Measurements from ENCODE around the gene LMO2.

The LMO2 gene

DNA sequence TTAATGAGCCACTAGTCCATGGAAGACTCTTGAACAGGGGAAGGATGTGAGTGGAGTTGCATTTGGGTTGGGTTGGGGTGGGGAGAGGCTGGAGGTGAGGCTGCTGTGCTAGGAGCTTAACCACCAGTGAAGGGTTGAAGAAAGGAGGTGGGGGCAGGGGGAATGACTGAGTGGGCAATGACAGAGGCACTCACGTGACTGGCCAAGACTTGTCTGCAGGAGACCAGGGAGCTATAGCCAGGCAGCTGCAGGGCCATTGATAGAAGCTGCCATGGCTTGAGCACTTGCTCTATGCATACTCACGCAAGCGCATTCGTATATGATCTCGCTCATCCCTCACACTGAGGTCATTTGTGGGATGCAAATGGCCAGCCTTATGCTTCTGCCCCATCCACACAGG lies 4.0 kb downstream of the LMO2 start:
- DNase-seq (ENCODE audit: low read depth): no peak

DNA sequence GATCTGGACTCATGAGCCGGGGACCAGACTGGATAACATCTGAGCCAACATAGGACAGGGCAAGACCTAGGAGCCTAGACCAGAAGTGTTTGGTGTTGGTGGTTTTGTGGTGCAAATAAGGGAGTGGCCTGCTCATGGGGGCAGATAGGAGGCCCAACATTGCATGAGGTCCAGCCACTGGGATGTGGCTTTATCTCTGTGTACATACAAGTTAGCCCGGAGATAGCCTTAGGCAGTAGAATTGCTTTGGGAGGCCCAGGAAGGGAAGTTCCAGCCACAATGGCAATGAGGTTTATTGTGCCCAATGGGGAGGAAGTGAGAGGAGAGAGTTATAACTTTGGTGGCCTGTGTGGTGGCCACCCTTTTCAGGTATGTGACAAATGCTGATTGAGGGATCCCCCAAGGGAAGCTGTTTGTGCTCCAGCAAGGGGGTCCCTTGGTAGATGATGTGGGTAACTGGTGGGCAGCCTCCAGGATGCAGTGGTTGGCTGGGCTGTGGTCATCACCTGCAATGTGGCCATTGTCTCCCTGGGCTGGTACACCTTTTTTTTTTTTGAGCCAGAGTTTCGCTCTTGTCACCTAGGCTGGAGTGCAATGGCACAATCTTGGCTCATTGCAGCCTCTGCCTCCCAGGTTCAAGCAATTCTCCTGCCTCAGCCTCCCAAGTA lies 6.4 kb downstream of the LMO2 start:
- no peak for DNase-seq (ENCODE audit: low read depth)

GRCh38 chr11:33884601-33885000 lies 7.3 kb downstream of the LMO2 start:
- DNase-seq (ENCODE audit: low read depth): no peak

DNA sequence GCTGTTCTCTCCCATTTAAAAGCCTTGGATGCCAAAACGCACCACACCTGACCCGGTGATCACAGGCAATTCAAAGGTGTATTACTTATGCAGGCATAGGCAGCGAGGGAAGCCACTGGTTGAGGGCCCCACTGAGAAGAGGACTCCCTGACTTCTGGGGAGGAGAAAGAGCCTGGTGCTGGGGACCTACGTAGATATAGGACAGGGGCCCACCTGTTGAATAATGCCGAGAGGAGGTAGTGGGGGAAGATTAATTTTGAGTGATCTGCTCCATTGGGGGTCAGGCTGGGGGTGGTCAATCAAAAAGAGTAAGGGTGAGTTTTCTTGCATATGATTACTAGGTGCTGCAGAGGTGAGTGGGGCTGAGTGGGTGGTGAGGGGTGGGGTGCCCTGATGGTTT lies 7.8 kb downstream of the LMO2 start:
- DNase-seq (ENCODE audit: low read depth): no peak

DNA sequence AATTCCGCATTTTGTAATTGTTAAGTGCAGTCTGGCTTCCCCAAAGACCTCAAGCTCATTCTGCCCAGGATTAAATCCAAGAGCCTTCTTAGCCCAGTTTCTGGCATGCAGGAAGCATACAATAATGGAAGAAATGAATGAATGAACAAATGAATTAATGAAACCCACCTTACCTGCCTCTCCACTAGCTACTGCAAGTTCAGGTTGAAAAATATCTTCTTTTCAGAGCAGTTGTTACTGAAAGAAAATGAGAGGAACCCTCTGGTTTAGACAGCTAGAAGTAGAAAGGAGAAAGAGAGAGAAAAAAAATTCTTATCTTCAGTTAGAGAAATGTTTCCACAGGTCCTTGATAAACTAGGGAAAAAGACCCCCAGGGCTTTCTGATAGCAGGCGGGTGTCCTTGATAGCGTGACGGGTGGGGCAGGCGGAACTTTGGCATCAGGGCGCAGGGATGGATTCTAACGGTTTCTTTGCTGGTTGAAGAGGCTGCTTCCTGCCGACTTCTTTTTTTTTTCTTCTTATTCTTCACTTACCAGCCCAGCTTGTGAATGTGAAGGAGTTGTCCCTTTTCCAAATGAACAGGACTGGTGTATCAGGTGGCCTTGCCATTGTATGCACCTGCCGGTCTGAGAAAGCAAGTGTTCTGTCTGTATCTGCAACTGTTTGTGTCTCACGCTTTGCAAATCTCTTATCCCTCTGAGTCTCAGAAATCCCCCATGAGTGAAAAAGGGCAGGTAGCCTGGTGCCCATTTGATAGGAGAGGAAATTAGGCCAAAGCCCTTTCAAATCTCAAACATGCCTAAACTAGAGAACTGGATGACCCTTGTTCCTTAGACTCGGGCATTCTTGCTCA lies 10.0 kb downstream of the LMO2 start:
- DNase-seq (ENCODE audit: low read depth): no peak

DNA sequence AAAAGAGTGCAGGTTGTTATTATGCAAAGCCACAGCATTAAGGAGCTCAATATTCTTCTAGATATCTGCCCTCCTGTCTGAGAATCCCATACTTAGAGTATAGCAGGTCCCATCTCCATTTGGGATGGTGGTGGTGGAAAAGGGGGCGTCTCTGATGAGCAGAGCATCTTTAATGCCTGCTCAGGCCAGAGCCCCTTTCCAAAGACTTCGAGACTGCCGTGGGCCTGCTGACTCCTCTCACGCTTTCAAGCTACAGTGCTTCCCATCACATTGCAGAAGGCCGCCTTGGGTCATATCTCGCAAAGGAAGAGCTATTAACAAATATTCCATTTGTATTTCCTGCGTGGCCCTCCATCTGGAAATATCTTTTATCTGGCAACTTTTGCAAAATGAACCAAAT lies 10.9 kb downstream of the LMO2 start:
- DNase-seq (ENCODE audit: low read depth): no peak

GRCh38 chr11:33879375-33879774 lies 12.5 kb downstream of the LMO2 start:
- no peak for DNase-seq (ENCODE audit: low read depth)

DNA sequence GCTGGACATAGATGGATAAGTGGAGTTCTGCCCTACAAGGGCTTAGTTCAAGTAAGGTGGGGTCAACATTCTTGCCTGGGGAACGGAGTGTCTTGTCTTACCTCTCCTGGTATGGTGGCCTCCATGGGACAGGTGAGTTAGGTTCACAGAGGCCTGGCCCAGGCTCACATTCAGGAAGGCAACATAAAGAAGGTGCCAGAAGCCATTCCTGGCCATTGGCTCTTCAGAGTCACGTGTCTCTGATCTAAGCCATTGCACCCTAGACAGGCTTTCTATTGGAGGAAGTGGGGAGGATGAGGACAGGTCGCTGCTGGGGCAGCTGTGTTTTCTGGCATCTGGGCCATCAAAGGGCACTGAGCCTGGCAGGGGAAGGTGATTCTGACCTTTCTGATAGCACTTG lies 14.8 kb downstream of the LMO2 start:
- no peak for DNase-seq (ENCODE audit: low read depth)

DNA sequence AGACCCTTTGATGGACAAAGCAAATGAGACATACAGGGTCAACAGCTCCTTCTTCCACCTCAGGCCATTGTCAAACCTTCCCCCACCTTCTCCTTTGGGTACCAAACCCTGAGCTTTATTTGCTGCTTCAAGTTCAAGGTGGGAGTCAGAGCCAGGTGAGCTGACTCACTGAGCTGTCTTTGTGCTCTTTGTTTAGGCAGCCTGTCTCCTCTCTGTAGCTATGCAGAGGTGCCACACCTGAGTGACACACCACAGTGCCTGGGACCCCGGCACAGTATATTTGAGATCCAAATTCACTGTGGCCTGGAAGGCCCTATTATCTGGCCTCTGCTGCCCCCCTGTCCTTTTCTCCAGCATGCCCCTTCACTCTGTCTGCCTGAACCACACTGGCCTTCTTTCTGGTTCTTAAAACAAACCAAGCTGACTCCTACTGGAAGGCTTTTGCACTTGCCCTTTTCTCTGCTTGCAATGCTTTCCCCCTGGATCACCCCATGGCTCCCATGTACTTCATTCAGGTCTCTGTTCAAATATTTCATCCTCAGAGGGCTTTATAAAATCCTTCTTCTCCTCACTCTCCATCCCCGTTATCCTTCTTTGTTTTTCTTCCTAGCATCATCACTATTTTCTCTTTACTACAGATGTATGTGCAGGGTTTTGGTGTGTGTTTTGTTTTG lies 16.1 kb downstream of the LMO2 start:
- DNase-seq (ENCODE audit: low read depth): no peak

DNA sequence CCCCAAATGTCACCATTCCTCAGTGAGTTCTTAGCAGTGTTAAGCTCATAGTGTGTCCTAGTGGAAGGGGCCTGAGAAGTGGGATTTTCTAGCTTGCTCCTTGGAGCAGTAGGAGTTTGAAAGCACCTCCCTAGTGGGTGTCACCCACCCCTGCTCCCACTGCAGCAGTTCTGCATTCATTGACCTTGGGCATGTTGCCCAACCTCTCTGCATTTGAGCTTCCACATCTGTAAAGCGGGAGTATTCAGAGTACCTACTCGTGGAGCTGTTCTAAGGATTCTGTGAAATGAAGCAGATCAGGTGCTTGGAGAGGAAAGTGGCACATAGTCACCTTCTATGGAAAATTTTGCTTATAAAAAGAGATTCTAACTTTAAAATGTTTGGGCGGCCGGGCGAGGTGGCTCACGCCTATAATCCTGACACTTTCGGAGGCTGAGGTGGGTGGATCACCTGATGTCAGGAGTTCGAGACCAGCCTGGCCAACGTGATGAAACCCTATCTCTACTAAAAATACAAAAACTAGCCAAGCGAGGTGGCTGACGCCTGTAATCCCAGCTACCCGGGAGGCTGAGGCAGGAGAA lies 16.9 kb downstream of the LMO2 start:
- no peak for DNase-seq (ENCODE audit: low read depth)

DNA sequence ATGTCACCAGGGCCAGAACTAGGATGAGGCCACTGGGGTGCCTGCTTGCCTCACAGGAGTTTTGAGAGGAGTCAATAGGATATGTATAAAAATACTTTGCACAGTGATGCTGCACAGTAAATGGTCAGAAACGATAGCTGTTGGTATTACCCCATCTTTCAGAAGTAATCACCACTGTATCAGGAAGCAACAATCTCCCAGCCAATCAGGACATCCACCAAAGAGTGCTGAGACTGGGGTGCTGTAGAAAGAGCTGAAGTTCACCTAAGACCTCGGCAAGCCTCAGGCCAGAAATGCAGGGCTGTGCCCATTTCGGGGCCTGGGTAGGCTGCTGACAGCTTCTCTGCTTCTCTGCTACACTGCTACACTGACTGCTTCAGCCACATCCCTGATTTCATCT lies 17.4 kb downstream of the LMO2 start:
- no peak for DNase-seq (ENCODE audit: low read depth)

- no peak for DNase-seq (ENCODE audit: low read depth)
Measured at GRCh38 chr11:33869481-33870422, 22.1 kb downstream of the LMO2 start.

DNA sequence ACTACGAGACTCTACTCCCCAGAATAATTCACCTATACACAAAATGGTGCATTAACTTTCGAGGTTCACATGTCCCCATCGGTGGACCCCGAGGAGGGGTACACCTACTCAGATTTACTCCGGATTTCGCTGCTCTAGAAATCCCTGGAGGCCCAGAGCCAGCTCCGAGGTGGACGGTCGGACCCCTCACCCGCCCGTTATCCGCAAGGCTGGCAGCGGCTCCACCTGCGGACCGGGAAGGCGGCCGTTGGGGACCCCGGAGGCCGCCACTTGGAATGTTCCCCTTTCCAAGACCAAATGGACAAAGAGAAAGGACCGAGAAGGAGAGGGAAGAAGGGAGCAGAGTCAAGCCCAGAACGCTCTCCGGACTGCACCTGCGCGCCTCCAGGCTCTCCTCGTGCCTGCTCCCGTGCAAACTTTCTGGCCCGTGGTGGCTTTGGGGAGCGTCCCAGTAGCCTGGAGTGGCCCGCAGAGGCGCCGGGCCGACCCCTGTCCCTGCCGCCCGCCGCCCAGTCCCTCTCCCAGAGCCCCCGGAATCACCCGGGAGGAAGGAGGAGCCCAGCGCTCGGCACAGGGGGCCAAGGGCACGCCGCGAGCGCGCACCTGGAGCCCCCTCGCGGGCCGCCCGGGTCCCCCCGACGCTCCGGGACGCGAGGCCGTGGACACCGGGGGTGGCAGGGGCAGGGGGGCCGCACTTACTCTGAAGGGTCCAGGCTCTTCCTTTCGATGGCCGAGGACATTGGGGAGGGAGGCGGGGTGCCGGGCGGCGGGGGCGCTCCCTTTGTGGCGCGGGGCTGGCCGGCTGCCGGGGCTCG lies 23.0 kb downstream of the LMO2 start:
- no peak for DNase-seq (ENCODE audit: low read depth)

DNA sequence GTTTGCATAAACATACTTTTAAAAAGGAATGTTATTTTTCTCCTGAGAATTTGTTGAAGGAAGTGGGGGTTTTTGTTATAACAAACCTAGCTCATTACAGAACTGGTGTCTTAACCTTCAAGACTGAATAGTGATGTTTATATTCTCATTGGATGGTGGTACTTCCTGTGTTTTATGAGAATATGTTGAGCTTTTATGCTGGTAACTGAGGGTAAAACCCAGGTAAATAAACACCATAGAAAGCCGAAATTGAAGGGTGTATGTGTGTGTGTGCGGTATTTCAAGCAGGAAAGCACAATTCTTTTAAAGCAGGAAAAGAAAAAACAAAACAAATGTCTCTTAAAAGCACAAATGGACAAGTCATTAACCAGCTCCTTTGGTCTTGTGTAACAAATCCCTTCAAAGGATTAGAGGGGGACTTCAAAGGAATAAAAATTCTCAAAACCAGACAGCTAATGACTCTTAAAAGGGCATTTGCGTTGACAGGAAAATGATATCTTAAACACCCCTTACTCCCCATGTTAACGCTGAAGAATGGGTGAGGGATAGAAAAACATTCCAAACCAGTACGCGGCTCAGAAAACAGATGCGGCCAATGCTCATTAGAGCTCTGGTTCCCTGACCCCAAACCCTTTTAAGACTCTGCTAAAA lies 23.8 kb downstream of the LMO2 start:
- no peak for DNase-seq (ENCODE audit: low read depth)

DNA sequence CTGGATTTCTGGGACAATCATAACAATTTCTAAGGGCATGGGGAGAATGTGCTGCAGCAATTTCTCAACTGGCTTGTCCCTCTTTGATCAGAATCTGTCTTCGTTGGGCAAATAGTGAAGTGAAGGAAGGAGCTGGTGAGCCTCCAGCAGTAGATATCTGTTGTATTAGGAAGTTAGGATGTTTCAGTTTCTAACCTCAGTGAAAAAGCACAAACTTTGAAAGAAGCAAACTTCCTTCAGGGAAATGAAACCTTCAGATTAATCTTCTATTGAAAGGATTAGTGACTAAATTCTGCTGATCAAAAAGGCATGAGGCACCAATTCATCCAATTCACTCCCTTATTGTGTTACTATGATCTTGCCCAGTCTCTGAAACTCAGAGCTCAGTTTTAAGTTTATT lies 24.3 kb downstream of the LMO2 start:
- DNase-seq (ENCODE audit: low read depth): no peak

DNA sequence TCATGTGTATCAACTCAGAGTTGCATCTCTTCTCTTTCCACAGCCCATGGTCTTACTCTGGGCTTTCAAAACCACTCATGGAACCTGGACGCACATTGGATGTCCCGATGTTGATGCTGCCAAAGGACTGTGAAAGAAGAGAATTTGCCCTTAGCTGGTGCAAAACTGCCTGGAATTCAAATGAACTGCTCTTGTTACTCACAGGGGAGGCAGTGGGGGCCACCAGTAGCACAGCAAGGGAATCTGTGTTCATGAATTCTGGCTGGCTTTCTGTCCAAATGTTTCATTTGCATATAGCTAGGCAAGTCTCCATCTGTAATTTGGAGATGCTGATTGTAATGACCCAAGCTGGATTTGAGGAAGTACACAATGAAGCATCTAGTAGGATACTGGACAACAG lies 24.9 kb downstream of the LMO2 start:
- DNase-seq (ENCODE audit: low read depth): no peak

DNA sequence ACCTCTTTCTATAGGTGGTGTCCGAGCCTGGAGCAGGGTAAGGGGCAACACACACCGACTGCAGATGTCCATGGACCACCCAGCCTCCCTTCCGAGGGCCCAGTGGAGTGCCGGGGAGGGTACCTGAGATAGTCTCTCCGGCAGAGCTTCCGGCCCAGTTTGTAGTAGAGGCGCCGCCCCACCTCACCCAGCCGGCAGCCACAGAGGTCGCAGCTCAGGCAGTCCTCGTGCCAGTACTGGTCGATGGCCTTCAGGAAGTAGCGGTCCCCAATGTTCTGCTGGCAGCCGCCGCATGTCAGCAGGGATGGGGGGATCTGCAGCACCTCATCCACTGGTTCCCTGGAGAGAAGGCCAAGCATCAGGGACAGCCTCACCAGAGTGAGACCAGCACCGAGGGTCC lies 27.4 kb downstream of the LMO2 start:
- DNase-seq (ENCODE audit: low read depth): no peak

DNA sequence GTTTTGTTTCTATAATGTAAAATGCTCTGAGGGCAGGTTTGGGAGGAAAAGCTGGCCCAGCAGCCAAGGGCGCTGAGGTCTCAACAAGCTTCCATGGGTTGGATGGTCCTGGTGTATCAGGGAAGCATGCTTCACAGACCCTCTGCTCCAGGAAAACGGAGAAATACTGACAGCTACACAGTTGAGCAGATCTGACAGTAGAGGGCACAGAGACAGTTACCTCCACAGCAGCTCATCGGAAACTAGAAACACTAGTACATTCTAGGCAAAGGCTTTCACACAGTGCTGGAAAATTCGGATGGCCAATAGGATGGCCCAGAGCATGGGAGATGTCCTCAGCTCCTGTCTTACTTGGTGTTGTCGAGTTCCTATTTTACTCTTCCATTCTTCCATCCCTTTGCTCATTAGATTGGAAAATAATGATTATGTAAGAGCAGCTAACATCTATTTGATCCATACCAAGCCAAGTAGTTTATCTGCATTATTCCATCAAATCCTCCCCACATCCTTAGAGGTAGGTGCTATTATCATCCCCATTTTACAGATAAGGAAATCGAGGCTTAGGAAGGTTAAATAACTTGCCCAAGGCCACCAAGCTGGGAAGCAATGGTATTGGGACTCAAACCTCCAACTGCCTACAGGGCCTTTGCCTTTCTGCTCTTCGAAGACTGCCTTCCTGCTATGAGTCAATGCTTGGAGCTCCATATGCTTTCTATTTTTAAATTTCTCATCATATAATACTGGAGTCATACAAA lies 28.3 kb downstream of the LMO2 start:
- DNase-seq (ENCODE audit: low read depth): no peak

GRCh38 chr11:33861941-33862589 lies 29.8 kb downstream of the LMO2 start:
- DNase-seq (ENCODE audit: low read depth): no peak

Measured in stimulated activated CD4-positive, alpha-beta T cell treated with anti-CD3 and anti-CD28 coated beads, Interleukin-2, amount 100 ng/mL, for 4 hours (primary cell).